ENCODE measurements around the gene ADAMTSL4.
"Not testable (repeated sequence)": the region's sequence is repeated elsewhere in the genome, so short reads cannot be mapped to it uniquely, and the experiment has no call there.

The ADAMTSL4 gene

GRCh38 chr1:150564051-150564991 is 15.1 kb downstream of the ADAMTSL4 start:
- Histone ChIP-seq H3K27me3 (ENCODE audit: low read length) (no peaks in the 10 kb centered on the region), H4K20me1 (ENCODE audit: low read depth, low read length) (no peaks in the 10 kb centered on the region), H3K4me3 (ENCODE audit: insufficient read depth, low read length, poor library complexity, severe bottlenecking) (peak overlapping the region; percentile 11), H3K27ac (ENCODE audit: low read depth, low read length) (peak overlapping the region; percentile 99), H2AFZ (ENCODE audit: low read depth, low read length, severe bottlenecking) (no peak overlapping the region), H3F3A (ENCODE audit: insufficient read depth) (peaks cover 84% of the 10 kb centered on the region), H3K9ac (ENCODE audit: low read length) (peak overlapping the region; percentile 70), H3K79me2 (ENCODE audit: insufficient read depth, low read length) (peaks cover 15% of the 10 kb centered on the region; the same call in 1 of the 2 replicates), H3K4me2 (ENCODE audit: low read depth, low read length, poor library complexity, severe bottlenecking) (peak overlapping the region; percentile 97), H3K36me3 (ENCODE audit: low read length) (no peaks in the 10 kb centered on the region), H3K9me2 (replicated peaks; ENCODE audit: insufficient read depth, low read length) (no peaks in the 10 kb centered on the region), H3K9me3 (ENCODE audit: insufficient read depth, low read length) (no peaks in the 10 kb centered on the region)
- no peak for TF ChIP-seq CTCF (IDR thresholded peaks at IDR 0.05; ENCODE audit: insufficient read depth, low read length, poor library complexity, severe bottlenecking)
- TF ChIP-seq EZH2phosphoT487 (conservative IDR thresholded peaks at IDR 0.05; ENCODE audit: low read length), result no peak

- H3K36me3 ChIP-seq (ENCODE audit: low read length); H4K20me1 ChIP-seq (ENCODE audit: low read depth, low read length); H3K4me3 ChIP-seq (ENCODE audit: insufficient read depth, low read length, poor library complexity, severe bottlenecking); H2AFZ ChIP-seq (ENCODE audit: low read depth, low read length, severe bottlenecking); H3K27me3 ChIP-seq (ENCODE audit: low read length); H3K9me2 ChIP-seq (replicated peaks; ENCODE audit: insufficient read depth, low read length); H3K9me3 ChIP-seq (ENCODE audit: insufficient read depth, low read length): not testable (repeated sequence)
- Histone ChIP-seq H3K27ac (ENCODE audit: low read depth, low read length) (peak overlapping the region; percentile 99), H3F3A (ENCODE audit: insufficient read depth) (peaks cover 92% of the 10 kb centered on the region), H3K79me2 (ENCODE audit: insufficient read depth, low read length) (peaks cover 15% of the 10 kb centered on the region; the same call in 1 of the 2 replicates), H3K4me2 (ENCODE audit: low read depth, low read length, poor library complexity, severe bottlenecking) (peak overlapping the region; percentile 97), H3K9ac (ENCODE audit: low read length) (peak overlapping the region; percentile 70)
These were observed 16.2 kb downstream of the ADAMTSL4 start for GRCh38 chr1:150565240-150565991.

GRCh38 chr1:150566589-150567340 is 17.6 kb downstream of the ADAMTSL4 start:
- no peaks in the 10 kb centered on the region for H3K36me3 ChIP-seq (ENCODE audit: low read length)
- no peak overlapping the region for H2AFZ ChIP-seq (ENCODE audit: low read depth, low read length, severe bottlenecking)
- H3F3A ChIP-seq (ENCODE audit: insufficient read depth), result peaks cover 89% of the 10 kb centered on the region
- TF ChIP-seq CTCF (IDR thresholded peaks at IDR 0.05; ENCODE audit: insufficient read depth, low read length, poor library complexity, severe bottlenecking) (no peak), EZH2phosphoT487 (conservative IDR thresholded peaks at IDR 0.05; ENCODE audit: low read length) (no peak)
- H3K9me3 ChIP-seq (ENCODE audit: insufficient read depth, low read length), result no peaks in the 10 kb centered on the region
- no peaks in the 10 kb centered on the region for H3K27me3 ChIP-seq (ENCODE audit: low read length)
- H4K20me1 ChIP-seq (ENCODE audit: low read depth, low read length), result no peaks in the 10 kb centered on the region
- no peaks in the 10 kb centered on the region for H3K9me2 ChIP-seq (replicated peaks; ENCODE audit: insufficient read depth, low read length)
- H3K9ac ChIP-seq (ENCODE audit: low read length), result peak overlapping the region; percentile 43
- peak overlapping the region; percentile 99 for H3K27ac ChIP-seq (ENCODE audit: low read depth, low read length)
- H3K4me2 ChIP-seq (ENCODE audit: low read depth, low read length, poor library complexity, severe bottlenecking), result peak overlapping the region; percentile 97
- H3K4me3 ChIP-seq (ENCODE audit: insufficient read depth, low read length, poor library complexity, severe bottlenecking), result peak overlapping the region; percentile 32
- peaks cover 19% of the 10 kb centered on the region; the same call in 1 of the 2 replicates for H3K79me2 ChIP-seq (ENCODE audit: insufficient read depth, low read length)
